DOHH2 (cell line): ENCODE data around the gene HK2.

ENCODE experiments used
- EZH2phosphoT487 ChIP-seq: fragments of 200-600 bp; sonication (generic); IDR thresholded peaks from 2 replicates; pipeline ENCODE4 v1.6.1; 2017; ENCODE audit warnings: borderline replicate concordance, mild to moderate bottlenecking, antibody characterized with exemption, low read length, moderate library complexity, mixed read lengths
- TF ChIP-seq, protein P1 (sequence below): fragments of 200-600 bp; sonication (generic); IDR thresholded peaks from one replicate; pipeline ENCODE4 v1.5.1; 2014; ENCODE audit warnings: antibody characterized with exemption, mild to moderate bottlenecking, low read depth, low read length; ENCODE audit not compliant: poor library complexity, severe bottlenecking

DNA sequence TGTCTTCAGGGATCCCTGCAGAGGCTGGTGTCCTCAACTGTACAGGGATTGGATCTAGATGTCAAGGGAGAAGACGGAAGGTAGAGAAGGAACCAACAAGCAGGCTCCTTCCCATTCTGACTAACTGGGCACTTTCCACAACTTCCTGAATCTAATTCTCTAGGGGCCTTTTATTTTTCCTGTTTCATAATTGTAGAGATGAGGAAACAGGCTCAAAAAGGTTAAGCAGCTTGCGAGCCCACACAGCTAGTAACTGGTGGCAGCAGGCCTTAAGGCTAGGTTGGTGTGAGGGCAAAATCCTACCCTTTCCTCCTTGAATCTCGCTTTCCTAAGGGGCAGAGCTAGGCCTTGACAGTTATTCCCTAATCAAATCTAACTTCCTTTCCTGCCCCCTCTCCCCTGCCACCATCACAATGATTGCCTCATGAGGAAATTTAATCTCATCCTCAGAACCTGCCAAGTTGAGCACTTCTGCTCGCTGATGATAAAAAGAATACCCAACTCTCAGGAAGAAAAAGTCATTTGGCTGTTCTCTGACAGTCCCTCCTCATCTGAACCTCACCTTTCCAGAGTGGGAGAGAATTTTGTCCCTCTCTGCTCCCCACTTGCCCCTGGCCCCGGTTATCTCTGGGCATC is 88.8 kb downstream of the HK2 start:
- TF ChIP-seq EZH2phosphoT487: no peak
- TF ChIP-seq, protein P1, sequence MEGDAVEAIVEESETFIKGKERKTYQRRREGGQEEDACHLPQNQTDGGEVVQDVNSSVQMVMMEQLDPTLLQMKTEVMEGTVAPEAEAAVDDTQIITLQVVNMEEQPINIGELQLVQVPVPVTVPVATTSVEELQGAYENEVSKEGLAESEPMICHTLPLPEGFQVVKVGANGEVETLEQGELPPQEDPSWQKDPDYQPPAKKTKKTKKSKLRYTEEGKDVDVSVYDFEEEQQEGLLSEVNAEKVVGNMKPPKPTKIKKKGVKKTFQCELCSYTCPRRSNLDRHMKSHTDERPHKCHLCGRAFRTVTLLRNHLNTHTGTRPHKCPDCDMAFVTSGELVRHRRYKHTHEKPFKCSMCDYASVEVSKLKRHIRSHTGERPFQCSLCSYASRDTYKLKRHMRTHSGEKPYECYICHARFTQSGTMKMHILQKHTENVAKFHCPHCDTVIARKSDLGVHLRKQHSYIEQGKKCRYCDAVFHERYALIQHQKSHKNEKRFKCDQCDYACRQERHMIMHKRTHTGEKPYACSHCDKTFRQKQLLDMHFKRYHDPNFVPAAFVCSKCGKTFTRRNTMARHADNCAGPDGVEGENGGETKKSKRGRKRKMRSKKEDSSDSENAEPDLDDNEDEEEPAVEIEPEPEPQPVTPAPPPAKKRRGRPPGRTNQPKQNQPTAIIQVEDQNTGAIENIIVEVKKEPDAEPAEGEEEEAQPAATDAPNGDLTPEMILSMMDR: no peak
